Measurements from ENCODE around the gene SPPL3.

The SPPL3 gene

DNA sequence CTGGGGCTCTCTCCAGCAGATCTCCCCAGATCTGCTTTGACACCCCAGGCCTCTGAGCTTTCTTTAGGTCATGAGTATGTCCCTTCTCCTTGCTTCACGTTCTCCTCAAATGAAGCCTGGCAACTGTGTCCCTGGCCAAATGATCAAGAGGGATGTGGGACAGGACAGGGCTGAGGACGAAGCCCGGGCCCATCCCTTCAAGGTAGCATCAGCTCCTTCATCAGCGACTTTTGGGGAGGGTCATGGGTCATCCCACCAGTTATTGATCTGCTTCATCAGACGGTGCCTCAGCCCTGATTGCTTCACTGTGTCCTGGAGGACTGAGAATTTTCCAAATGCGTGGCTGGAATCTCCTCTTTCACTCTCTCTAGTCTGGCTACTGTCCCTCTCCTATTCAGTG is 146.2 kb downstream of the SPPL3 start (continued):
- TF ChIP-seq, protein P1, sequence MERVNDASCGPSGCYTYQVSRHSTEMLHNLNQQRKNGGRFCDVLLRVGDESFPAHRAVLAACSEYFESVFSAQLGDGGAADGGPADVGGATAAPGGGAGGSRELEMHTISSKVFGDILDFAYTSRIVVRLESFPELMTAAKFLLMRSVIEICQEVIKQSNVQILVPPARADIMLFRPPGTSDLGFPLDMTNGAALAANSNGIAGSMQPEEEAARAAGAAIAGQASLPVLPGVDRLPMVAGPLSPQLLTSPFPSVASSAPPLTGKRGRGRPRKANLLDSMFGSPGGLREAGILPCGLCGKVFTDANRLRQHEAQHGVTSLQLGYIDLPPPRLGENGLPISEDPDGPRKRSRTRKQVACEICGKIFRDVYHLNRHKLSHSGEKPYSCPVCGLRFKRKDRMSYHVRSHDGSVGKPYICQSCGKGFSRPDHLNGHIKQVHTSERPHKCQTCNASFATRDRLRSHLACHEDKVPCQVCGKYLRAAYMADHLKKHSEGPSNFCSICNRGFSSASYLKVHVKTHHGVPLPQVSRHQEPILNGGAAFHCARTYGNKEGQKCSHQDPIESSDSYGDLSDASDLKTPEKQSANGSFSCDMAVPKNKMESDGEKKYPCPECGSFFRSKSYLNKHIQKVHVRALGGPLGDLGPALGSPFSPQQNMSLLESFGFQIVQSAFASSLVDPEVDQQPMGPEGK (CRISPR knock-in tag; IDR thresholded peaks at IDR 0.05; ENCODE audit: borderline replicate concordance) = no peak

DNA sequence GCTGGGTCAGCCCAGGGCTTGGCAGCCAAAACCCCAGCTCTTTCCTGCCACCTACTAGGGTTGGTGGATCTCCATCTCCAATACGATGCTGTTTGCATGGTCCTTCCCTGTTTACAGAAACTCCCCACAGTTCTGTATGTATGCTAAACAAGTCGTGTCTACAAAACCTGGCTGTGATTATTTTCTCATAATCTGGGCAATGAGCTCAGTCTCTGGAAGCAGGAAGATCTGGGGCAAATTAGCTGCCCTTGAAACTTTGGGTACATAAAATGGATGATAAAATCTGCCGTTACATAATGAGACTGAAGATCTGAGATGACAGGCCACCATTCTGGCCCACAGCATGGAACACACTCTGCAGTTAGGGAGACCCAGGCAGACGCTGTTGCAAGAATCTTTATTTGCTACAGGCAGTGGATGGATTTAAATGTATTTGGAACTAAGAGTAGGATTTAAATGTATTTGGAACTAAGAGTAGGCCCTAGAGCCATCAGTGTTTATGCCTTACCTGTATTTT is 146.9 kb downstream of the SPPL3 start:
- TF ChIP-seq ESRRG (CRISPR knock-in tag; IDR thresholded peaks at IDR 0.05) = no peak
- no peak for TF ChIP-seq GLIS3 (CRISPR knock-in tag; IDR thresholded peaks at IDR 0.05)
- 0 out of 2 replicates have a peak, but pooled peaks have one; percentile 14 for TF ChIP-seq TCF4 (CRISPR knock-in tag; IDR thresholded peaks at IDR 0.05; ENCODE audit: borderline replicate concordance)
- peak; percentile 19; the same call in 1 of the 3 replicates for ATAC-seq

DNA sequence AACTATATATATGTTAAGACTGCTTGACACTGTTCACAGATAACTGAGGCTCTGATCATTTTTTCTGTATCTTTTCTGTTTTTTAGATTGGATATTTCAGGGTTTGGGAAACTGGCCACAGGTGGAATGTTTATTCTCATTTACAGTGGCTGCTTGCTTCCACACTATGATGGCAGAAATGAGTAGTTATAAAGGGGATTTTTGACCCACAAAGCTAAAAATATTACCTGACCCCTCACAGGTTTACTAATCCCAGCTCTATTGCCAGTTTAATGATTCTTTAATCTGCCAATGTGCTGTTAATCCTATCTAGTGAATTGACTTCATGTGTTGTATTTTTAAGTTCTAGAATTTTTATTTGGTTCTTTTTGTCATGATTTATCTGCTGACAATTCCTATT is 148.9 kb downstream of the SPPL3 start:
- no peak for ATAC-seq
- TF ChIP-seq, protein P2, sequence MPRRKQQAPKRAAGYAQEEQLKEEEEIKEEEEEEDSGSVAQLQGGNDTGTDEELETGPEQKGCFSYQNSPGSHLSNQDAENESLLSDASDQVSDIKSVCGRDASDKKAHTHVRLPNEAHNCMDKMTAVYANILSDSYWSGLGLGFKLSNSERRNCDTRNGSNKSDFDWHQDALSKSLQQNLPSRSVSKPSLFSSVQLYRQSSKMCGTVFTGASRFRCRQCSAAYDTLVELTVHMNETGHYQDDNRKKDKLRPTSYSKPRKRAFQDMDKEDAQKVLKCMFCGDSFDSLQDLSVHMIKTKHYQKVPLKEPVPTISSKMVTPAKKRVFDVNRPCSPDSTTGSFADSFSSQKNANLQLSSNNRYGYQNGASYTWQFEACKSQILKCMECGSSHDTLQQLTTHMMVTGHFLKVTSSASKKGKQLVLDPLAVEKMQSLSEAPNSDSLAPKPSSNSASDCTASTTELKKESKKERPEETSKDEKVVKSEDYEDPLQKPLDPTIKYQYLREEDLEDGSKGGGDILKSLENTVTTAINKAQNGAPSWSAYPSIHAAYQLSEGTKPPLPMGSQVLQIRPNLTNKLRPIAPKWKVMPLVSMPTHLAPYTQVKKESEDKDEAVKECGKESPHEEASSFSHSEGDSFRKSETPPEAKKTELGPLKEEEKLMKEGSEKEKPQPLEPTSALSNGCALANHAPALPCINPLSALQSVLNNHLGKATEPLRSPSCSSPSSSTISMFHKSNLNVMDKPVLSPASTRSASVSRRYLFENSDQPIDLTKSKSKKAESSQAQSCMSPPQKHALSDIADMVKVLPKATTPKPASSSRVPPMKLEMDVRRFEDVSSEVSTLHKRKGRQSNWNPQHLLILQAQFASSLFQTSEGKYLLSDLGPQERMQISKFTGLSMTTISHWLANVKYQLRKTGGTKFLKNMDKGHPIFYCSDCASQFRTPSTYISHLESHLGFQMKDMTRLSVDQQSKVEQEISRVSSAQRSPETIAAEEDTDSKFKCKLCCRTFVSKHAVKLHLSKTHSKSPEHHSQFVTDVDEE (CRISPR knock-in tag; IDR thresholded peaks at IDR 0.05) = no peak
- no peak for TF ChIP-seq PPARA (CRISPR knock-in tag; IDR thresholded peaks at IDR 0.05; ENCODE audit: borderline replicate concordance)
- no peak for TF ChIP-seq ZNF70 (CRISPR knock-in tag; IDR thresholded peaks at IDR 0.05)
- no peak for TF ChIP-seq OSR1 (CRISPR knock-in tag; IDR thresholded peaks at IDR 0.05)
- TF ChIP-seq TCF4 (CRISPR knock-in tag; IDR thresholded peaks at IDR 0.05; ENCODE audit: borderline replicate concordance) = no peak
- TF ChIP-seq ARNTL (CRISPR knock-in tag; IDR thresholded peaks at IDR 0.05; ENCODE audit: borderline replicate concordance, low read depth) = no peak
- TF ChIP-seq ZC3H10 (CRISPR knock-in tag; IDR thresholded peaks at IDR 0.05) = no peak
- no peak for TF ChIP-seq ZFP30 (CRISPR knock-in tag; IDR thresholded peaks at IDR 0.05)
- no peak for TF ChIP-seq ISL1 (CRISPR knock-in tag; IDR thresholded peaks at IDR 0.05)
- TF ChIP-seq ZNF565 (CRISPR knock-in tag; conservative IDR thresholded peaks at IDR 0.05; ENCODE audit: low read depth) = no peak
- no peak for TF ChIP-seq ESRRG (CRISPR knock-in tag; IDR thresholded peaks at IDR 0.05)
- TF ChIP-seq, protein P3, sequence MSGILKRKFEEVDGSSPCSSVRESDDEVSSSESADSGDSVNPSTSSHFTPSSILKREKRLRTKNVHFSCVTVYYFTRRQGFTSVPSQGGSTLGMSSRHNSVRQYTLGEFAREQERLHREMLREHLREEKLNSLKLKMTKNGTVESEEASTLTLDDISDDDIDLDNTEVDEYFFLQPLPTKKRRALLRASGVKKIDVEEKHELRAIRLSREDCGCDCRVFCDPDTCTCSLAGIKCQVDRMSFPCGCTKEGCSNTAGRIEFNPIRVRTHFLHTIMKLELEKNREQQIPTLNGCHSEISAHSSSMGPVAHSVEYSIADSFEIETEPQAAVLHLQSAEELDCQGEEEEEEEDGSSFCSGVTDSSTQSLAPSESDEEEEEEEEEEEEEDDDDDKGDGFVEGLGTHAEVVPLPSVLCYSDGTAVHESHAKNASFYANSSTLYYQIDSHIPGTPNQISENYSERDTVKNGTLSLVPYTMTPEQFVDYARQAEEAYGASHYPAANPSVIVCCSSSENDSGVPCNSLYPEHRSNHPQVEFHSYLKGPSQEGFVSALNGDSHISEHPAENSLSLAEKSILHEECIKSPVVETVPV (CRISPR knock-in tag; IDR thresholded peaks at IDR 0.05) = no peak

DNA sequence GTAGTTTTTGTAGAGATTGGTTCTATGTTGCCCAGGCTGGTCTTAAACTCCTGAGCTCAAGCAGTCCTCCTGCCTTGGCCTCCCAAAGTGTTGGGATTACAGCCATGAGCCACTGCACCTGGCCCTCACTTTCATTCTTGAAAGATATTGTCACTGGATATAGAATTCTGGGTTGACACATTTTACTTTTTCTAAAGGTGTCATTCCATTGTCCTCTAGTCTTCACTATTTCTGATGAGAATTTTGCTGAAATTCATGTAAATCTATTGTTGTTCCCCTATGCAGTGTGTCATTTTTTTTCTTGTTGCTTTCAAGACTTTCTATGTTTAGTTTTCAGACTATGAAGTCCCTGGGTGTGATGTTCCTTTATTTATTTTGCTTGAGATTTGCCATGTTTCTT is 149.4 kb downstream of the SPPL3 start:
- no peak for ATAC-seq
- TF ChIP-seq, protein P4, sequence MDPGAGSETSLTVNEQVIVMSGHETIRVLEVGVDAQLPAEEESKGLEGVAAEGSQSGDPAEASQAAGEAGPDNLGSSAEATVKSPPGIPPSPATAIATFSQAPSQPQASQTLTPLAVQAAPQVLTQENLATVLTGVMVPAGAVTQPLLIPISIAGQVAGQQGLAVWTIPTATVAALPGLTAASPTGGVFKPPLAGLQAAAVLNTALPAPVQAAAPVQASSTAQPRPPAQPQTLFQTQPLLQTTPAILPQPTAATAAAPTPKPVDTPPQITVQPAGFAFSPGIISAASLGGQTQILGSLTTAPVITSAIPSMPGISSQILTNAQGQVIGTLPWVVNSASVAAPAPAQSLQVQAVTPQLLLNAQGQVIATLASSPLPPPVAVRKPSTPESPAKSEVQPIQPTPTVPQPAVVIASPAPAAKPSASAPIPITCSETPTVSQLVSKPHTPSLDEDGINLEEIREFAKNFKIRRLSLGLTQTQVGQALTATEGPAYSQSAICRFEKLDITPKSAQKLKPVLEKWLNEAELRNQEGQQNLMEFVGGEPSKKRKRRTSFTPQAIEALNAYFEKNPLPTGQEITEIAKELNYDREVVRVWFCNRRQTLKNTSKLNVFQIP (CRISPR knock-in tag; IDR thresholded peaks at IDR 0.05; ENCODE audit: borderline replicate concordance, low read depth) = no peak
- no peak for TF ChIP-seq ZNF70 (CRISPR knock-in tag; IDR thresholded peaks at IDR 0.05)
- TF ChIP-seq, protein P3 (CRISPR knock-in tag; IDR thresholded peaks at IDR 0.05) = no peak
- TF ChIP-seq, protein P5, sequence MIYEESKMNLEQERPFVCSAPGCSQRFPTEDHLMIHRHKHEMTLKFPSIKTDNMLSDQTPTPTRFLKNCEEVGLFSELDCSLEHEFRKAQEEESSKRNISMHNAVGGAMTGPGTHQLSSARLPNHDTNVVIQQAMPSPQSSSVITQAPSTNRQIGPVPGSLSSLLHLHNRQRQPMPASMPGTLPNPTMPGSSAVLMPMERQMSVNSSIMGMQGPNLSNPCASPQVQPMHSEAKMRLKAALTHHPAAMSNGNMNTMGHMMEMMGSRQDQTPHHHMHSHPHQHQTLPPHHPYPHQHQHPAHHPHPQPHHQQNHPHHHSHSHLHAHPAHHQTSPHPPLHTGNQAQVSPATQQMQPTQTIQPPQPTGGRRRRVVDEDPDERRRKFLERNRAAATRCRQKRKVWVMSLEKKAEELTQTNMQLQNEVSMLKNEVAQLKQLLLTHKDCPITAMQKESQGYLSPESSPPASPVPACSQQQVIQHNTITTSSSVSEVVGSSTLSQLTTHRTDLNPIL (CRISPR knock-in tag; IDR thresholded peaks at IDR 0.05; ENCODE audit: low read depth) = no peak
- no peak for TF ChIP-seq CSDC2 (CRISPR knock-in tag; IDR thresholded peaks at IDR 0.05)
- TF ChIP-seq OSR1 (CRISPR knock-in tag; IDR thresholded peaks at IDR 0.05) = no peak
- no peak for TF ChIP-seq ZFP3 (CRISPR knock-in tag; IDR thresholded peaks at IDR 0.05)
- no peak for TF ChIP-seq TCF4 (CRISPR knock-in tag; IDR thresholded peaks at IDR 0.05; ENCODE audit: borderline replicate concordance)
- TF ChIP-seq ZFP30 (CRISPR knock-in tag; IDR thresholded peaks at IDR 0.05) = no peak
- no peak for TF ChIP-seq RARB (CRISPR knock-in tag; IDR thresholded peaks at IDR 0.05)
- TF ChIP-seq, protein P2 (CRISPR knock-in tag; IDR thresholded peaks at IDR 0.05) = no peak
- TF ChIP-seq ZC3H10 (CRISPR knock-in tag; IDR thresholded peaks at IDR 0.05) = no peak
- no peak for TF ChIP-seq ZNF8 (CRISPR knock-in tag; IDR thresholded peaks at IDR 0.05)
- no peak for TF ChIP-seq ARNTL (CRISPR knock-in tag; IDR thresholded peaks at IDR 0.05; ENCODE audit: borderline replicate concordance, low read depth)
- no peak for TF ChIP-seq ZNF565 (CRISPR knock-in tag; conservative IDR thresholded peaks at IDR 0.05; ENCODE audit: low read depth)
- TF ChIP-seq GLIS3 (CRISPR knock-in tag; IDR thresholded peaks at IDR 0.05) = no peak
- TF ChIP-seq TOX (CRISPR knock-in tag; IDR thresholded peaks at IDR 0.05; ENCODE audit: borderline replicate concordance) = no peak
- no peak for TF ChIP-seq BACH2 (CRISPR knock-in tag; IDR thresholded peaks at IDR 0.05; ENCODE audit: borderline replicate concordance)
- no peak for TF ChIP-seq ESRRG (CRISPR knock-in tag; IDR thresholded peaks at IDR 0.05)

All from SK-N-SH treated with all-trans-retinoic acid at 6 μM for 48 hours (cell line).